Neutrophil (primary cell): ENCODE data around the gene SEMA4G.
A peak's percentile ranks its signal among the peaks of the same experiment; 100 is the strongest.

Experiments used
- H3K27ac ChIP-seq: fragments of 200-600 bp; sonication (generic); 2 replicates; pipeline ENCODE4 v1.5.1; 2016; ENCODE audit warnings: mild to moderate bottlenecking, moderate library complexity
- H3K27me3 ChIP-seq: fragments of 200-600 bp; sonication (generic); 2 replicates; pipeline ENCODE4 v1.6.0; 2016; ENCODE audit warnings: mild to moderate bottlenecking
- H3K36me3 ChIP-seq: fragments of 200-600 bp; sonication (generic); 2 replicates; pipeline ENCODE4 v1.5.1; 2017
- H3K4me1 ChIP-seq, 2 experiments: fragments of 200-600 bp in 1 of 2; sonication (generic) in 1 of 2; 1 replicate in 1 of 2; 2 replicates in 1 of 2; pipeline versions ENCODE4 v1.5.1 to v1.6.1; 2013 to 2016; ENCODE audit warnings: low read depth in 1 of 2, low read length in 1 of 2, mild to moderate bottlenecking in 1 of 2, moderate library complexity in 1 of 2; ENCODE audit not compliant: control insufficient read depth in 1 of 2, insufficient read depth in 1 of 2
- H3K4me3 ChIP-seq, 2 experiments: fragments of 200-600 bp in 1 of 2; sonication (generic) in 1 of 2; 1 replicate in 1 of 2; 2 replicates in 1 of 2; pipeline ENCODE4 v1.5.1; 2013 to 2016; ENCODE audit warnings: low read depth in 1 of 2, low read length in 1 of 2, mild to moderate bottlenecking in 1 of 2, moderate library complexity in 1 of 2
- H3K9me3 ChIP-seq: fragments of 200-600 bp; sonication (generic); 2 replicates; pipeline ENCODE4 v1.5.1; 2016
- TF ChIP-seq, protein P1 (sequence below): fragments of 200-600 bp; sonication (generic); IDR thresholded peaks from 2 replicates; pipeline ENCODE4 v1.5.1; 2016; ENCODE audit warnings: antibody characterized with exemption

Gene SEMA4G

GRCh38 chr10:101015582-101015973, 46.3 kb downstream of the SEMA4G start:
- TF ChIP-seq, protein P1, sequence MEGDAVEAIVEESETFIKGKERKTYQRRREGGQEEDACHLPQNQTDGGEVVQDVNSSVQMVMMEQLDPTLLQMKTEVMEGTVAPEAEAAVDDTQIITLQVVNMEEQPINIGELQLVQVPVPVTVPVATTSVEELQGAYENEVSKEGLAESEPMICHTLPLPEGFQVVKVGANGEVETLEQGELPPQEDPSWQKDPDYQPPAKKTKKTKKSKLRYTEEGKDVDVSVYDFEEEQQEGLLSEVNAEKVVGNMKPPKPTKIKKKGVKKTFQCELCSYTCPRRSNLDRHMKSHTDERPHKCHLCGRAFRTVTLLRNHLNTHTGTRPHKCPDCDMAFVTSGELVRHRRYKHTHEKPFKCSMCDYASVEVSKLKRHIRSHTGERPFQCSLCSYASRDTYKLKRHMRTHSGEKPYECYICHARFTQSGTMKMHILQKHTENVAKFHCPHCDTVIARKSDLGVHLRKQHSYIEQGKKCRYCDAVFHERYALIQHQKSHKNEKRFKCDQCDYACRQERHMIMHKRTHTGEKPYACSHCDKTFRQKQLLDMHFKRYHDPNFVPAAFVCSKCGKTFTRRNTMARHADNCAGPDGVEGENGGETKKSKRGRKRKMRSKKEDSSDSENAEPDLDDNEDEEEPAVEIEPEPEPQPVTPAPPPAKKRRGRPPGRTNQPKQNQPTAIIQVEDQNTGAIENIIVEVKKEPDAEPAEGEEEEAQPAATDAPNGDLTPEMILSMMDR: no peak
- Histone ChIP-seq H3K9me3 (no peaks in the 10 kb centered on the region), H3K4me3 (no peak overlapping the region), H3K27me3 (peaks cover 57% of the 10 kb centered on the region), H3K27ac (no peak overlapping the region), H3K36me3 (no peaks in the 10 kb centered on the region), H3K4me1 (peaks cover 0 to 14% of the 10 kb centered on the region in 2 experiments)

GRCh38 chr10:101016814-101017213, 47.5 kb downstream of the SEMA4G start:
- Histone ChIP-seq H3K4me3 (no peak overlapping the region), H3K27ac (no peak overlapping the region), H3K9me3 (no peaks in the 10 kb centered on the region), H3K4me1 (peaks cover 0 to 14% of the 10 kb centered on the region in 2 experiments), H3K36me3 (no peaks in the 10 kb centered on the region), H3K27me3 (peaks cover 59% of the 10 kb centered on the region)
- TF ChIP-seq, protein P1: no peak

GRCh38 chr10:101018118-101018599, 48.9 kb downstream of the SEMA4G start:
- Histone ChIP-seq H3K27me3 (peaks cover 57% of the 10 kb centered on the region), H3K4me1 (peaks cover 0 to 14% of the 10 kb centered on the region in 2 experiments), H3K27ac (no peak overlapping the region), H3K36me3 (no peaks in the 10 kb centered on the region), H3K4me3 (no peak overlapping the region), H3K9me3 (no peaks in the 10 kb centered on the region)
- TF ChIP-seq, protein P1: no peak

DNA sequence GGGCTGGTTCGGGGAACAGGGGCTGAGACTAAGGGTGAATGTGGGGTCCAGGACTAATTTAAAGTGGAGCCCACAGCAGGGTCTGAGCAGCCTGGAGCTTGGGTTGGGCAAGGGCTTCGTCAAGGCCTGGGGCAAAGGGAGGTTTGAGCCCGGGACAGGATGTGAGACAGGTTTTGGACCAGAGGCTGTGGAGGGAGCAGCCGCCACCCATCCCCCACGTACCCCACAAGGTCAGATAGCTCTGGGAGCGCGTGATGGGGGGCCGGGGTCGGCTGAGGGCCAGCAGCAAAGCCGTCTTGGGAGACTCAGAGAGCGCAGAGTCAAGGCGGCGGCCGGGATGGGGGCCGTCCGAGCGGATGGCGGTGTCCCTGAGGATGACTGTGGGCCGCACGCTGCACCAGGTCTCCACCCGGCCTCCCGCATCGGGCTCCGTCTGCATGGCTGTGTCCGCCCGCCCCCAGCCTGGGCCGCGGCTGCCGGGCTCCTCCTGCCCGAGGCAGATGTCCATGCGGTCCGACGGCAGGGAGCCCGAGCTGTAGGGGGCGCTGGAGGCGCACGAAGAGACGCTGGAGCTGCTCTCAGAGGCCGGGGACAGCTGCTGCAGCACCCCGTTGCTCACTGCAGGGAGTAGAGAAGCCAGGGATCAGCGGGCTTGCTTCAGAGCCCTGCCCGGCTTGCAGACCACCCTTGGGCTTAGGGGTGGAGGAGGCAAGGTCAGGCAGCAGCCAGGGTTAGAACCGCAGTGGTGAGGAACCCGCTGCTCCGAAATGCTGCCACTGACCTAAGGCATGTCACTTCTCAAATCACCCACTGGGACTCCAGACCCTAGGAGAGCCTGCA, 49.5 kb downstream of the SEMA4G start:
- Histone ChIP-seq H3K27me3 (peaks cover 54% of the 10 kb centered on the region), H3K36me3 (no peaks in the 10 kb centered on the region), H3K4me1 (peaks cover 0 to 14% of the 10 kb centered on the region in 2 experiments), H3K4me3 (no peak overlapping the region), H3K27ac (no peak overlapping the region), H3K9me3 (no peaks in the 10 kb centered on the region)
- TF ChIP-seq, protein P1: peak; percentile 35
